Right renal cortex interstitium (tissue), 3 donors: ENCODE data around the gene PCED1A. TPM values are rescaled to one million over a fixed set of nuclear protein-coding genes. Genes with fewer than 3 reads are reported as not detected.
"Not testable (repeated sequence)": the region's sequence is repeated elsewhere in the genome, so short reads cannot be mapped to it uniquely, and the experiment has no call there.

ENCODE experiments used
- DNase-seq, 3 donors: peaks; one replicate each; pipeline ENCODE4 v3.0.0-alpha.2; 2013; ENCODE audit warnings: low read depth in 3 of 3, low spot score in 2 of 3
- polyA plus RNA-seq, 3 donors: library from polyadenylated mRNA; unstranded; fragments of 120-200 nt; gene quantifications; one replicate each; pipeline ENCODE4 v1.2.1, GENCODE V29; 2013; ENCODE audit not compliant: insufficient read length in 3 of 3

Gene PCED1A
- polyA plus RNA-seq, 3 donors, result 52.1 to 59.9 (median 52.4) TPM

GRCh38 chr20:2834401-2835110, 5.9 kb downstream of the PCED1A start:
- no peak for DNase-seq

GRCh38 chr20:2833761-2834160, 6.7 kb downstream of the PCED1A start:
- no peak for DNase-seq

- DNase-seq, result not testable (repeated sequence)
Measured at GRCh38 chr20:2831206-2831605, 9.2 kb downstream of the PCED1A start.

GRCh38 chr20:2829376-2829775, 11.1 kb downstream of the PCED1A start:
- DNase-seq, result no peak

GRCh38 chr20:2826655-2827054, 13.8 kb downstream of the PCED1A start:
- DNase-seq, result no peak

GRCh38 chr20:2825761-2826160, 14.7 kb downstream of the PCED1A start:
- no peak for DNase-seq

GRCh38 chr20:2822073-2822472, 18.4 kb downstream of the PCED1A start:
- no peak for DNase-seq

- DNase-seq, result no peak
Measured at GRCh38 chr20:2820896-2821869, 19.3 kb downstream of the PCED1A start.

- DNase-seq, result no peak
Measured at GRCh38 chr20:2820084-2820895, 20.2 kb downstream of the PCED1A start.

- no peak for DNase-seq
Measured at GRCh38 chr20:2817891-2818595, 22.4 kb downstream of the PCED1A start.

- no peak for DNase-seq
Measured at GRCh38 chr20:2817341-2817726, 23.1 kb downstream of the PCED1A start.

- no peak for DNase-seq
Measured at GRCh38 chr20:2816583-2817340, 23.7 kb downstream of the PCED1A start.

- no peak for DNase-seq
Measured at GRCh38 chr20:2816030-2816582, 24.3 kb downstream of the PCED1A start, which contains the start of gene TMEM239. Gene TMEM239, plus strand, starts transcription at chr20:2816364. Its CDS starts 191 bp downstream, at chr20:2816555.

- DNase-seq, result no peak
Measured at GRCh38 chr20:2815242-2815900, 25.1 kb downstream of the PCED1A start.

GRCh38 chr20:2814587-2815051, 25.8 kb downstream of the PCED1A start, which contains the start of gene C20orf141:
Gene C20orf141, plus strand, starts transcription at chr20:2814987. Its CDS starts 198 bp downstream, at chr20:2815185.
- no peak for DNase-seq

GRCh38 chr20:2814076-2814475, 26.4 kb downstream of the PCED1A start:
- no peak for DNase-seq

- no peak for DNase-seq
Measured at GRCh38 chr20:2812189-2812588, 28.3 kb downstream of the PCED1A start.

- DNase-seq, result no peak
Measured at GRCh38 chr20:2809690-2810089, 30.8 kb downstream of the PCED1A start.
